T1000 (cell line): ENCODE data around the gene PRSS56.

Source experiments
- DNase-seq: peaks from one replicate; lab custom pipeline; 2025; ENCODE audit warnings: mixed read lengths; lab: John Stamatoyannopoulos, UW

Gene PRSS56

GRCh38 chr2:232519581-232520438 lies at the start of gene PRSS56:
Gene PRSS56, plus strand, starts transcription at chr2:232520388. Its CDS starts 211 bp downstream, at chr2:232520599.
- DNase-seq: no peak

GRCh38 chr2:232473467-232473890 lies 46.7 kb upstream of the PRSS56 start:
- no peak for DNase-seq

- no peak for DNase-seq
Observed at GRCh38 chr2:232476045-232476444, 44.1 kb upstream of the PRSS56 start.

- no peak for DNase-seq
Observed at GRCh38 chr2:232476791-232477190, 43.4 kb upstream of the PRSS56 start.

GRCh38 chr2:232477751-232478510 lies 42.3 kb upstream of the PRSS56 start:
- no peak for DNase-seq

- no peak for DNase-seq
Observed at GRCh38 chr2:232478571-232479340, 41.4 kb upstream of the PRSS56 start.

GRCh38 chr2:232479341-232480200 lies 40.6 kb upstream of the PRSS56 start:
- no peak for DNase-seq

GRCh38 chr2:232480201-232481190 lies 39.7 kb upstream of the PRSS56 start:
- no peak for DNase-seq

GRCh38 chr2:232481322-232482140 lies 38.7 kb upstream of the PRSS56 start:
- no peak for DNase-seq

- DNase-seq: no peak
Observed at GRCh38 chr2:232482301-232483238, 37.6 kb upstream of the PRSS56 start.

- DNase-seq: no peak
Observed at GRCh38 chr2:232483311-232483922, 36.8 kb upstream of the PRSS56 start.

GRCh38 chr2:232483923-232484627 lies 36.1 kb upstream of the PRSS56 start:
- no peak for DNase-seq

- no peak for DNase-seq
Observed at GRCh38 chr2:232484628-232485347, 35.4 kb upstream of the PRSS56 start.

- DNase-seq: no peak
Observed at GRCh38 chr2:232485348-232485756, 34.8 kb upstream of the PRSS56 start.

- DNase-seq: no peak
Observed at GRCh38 chr2:232485757-232486557, 34.2 kb upstream of the PRSS56 start.
